Measurements from ENCODE around the gene DHRS13. TPM values are rescaled to one million over a fixed set of nuclear protein-coding genes. Genes with fewer than 3 reads are reported as not detected.

The DHRS13 gene
- polyA plus RNA-seq, 1 experiment: 2.8 TPM

GRCh38 chr17:28861393-28862203 is 41.3 kb downstream of the DHRS13 start:
- TF ChIP-seq CTCF (IDR thresholded peaks at IDR 0.05; ENCODE audit: insufficient read depth, low read depth, low read length): no peak
- ChIA-PET CTCF (interaction anchor here (0.9 to 3.7 kb wide), 3 partner anchors 18 to 112 kb away, joined by 3 to 13 read pairs (median 3); no protein-coding TSS in a partner anchor), POLR2A (no interaction called here)
- H3K36me3 ChIP-seq (ENCODE audit: control insufficient read depth, insufficient read depth, low read length): peaks cover 15% of the 10 kb centered on the region
- no peak for DNase-seq (ENCODE audit: low read depth)
- no peak overlapping the region for H3K4me3 ChIP-seq (ENCODE audit: low read depth, low read length)
- no peaks in the 10 kb centered on the region for H3K27me3 ChIP-seq (ENCODE audit: control insufficient read depth, insufficient read depth, low read length)

GRCh38 chr17:28860363-28860808 is 42.5 kb downstream of the DHRS13 start:
- TF ChIP-seq CTCF (IDR thresholded peaks at IDR 0.05; ENCODE audit: insufficient read depth, low read depth, low read length): no peak
- Histone ChIP-seq H3K27me3 (ENCODE audit: control insufficient read depth, insufficient read depth, low read length) (no peaks in the 10 kb centered on the region), H3K4me3 (ENCODE audit: low read depth, low read length) (no peak overlapping the region), H3K36me3 (ENCODE audit: control insufficient read depth, insufficient read depth, low read length) (peaks cover 15% of the 10 kb centered on the region)
- DNase-seq (ENCODE audit: low read depth): no peak
- ChIA-PET POLR2A (no interaction called here), CTCF (interaction anchor here (0.5 to 3.7 kb wide), 2 partner anchors 9 to 98 kb away, joined by 3 to 13 read pairs; no protein-coding TSS in a partner anchor)

- POLR2A ChIA-PET: interaction anchor here (0.6 kb wide), 1 partner anchor 10 kb away, joined by 3 read pairs; no protein-coding TSS in a partner anchor
Measured at GRCh38 chr17:28858801-28859355, 44.0 kb downstream of the DHRS13 start.

GRCh38 chr17:28857905-28858800 is 44.7 kb downstream of the DHRS13 start:
- ChIA-PET POLR2A (no interaction called here), CTCF (interaction anchor here (1.0 to 1.6 kb wide), 3 partner anchors 34 to 131 kb away, joined by 3 to 4 read pairs (median 4); no protein-coding TSS in a partner anchor)
- Histone ChIP-seq H3K27me3 (ENCODE audit: control insufficient read depth, insufficient read depth, low read length) (no peaks in the 10 kb centered on the region), H3K4me3 (ENCODE audit: low read depth, low read length) (no peak overlapping the region), H3K36me3 (ENCODE audit: control insufficient read depth, insufficient read depth, low read length) (peaks cover 15% of the 10 kb centered on the region)
- DNase-seq (ENCODE audit: low read depth): no peak
- TF ChIP-seq CTCF (IDR thresholded peaks at IDR 0.05; ENCODE audit: insufficient read depth, low read depth, low read length): no peak

More at GRCh38 chr17:28858801-28859355, 44.0 kb downstream of the DHRS13 start:
- CTCF ChIA-PET: interaction anchor here (1.0 to 3.7 kb wide), 4 partner anchors 33 to 132 kb away, joined by 3 to 13 read pairs (median 4); no protein-coding TSS in a partner anchor
- TF ChIP-seq CTCF (IDR thresholded peaks at IDR 0.05; ENCODE audit: insufficient read depth, low read depth, low read length): no peak
- no peak for DNase-seq (ENCODE audit: low read depth)
- Histone ChIP-seq H3K4me3 (ENCODE audit: low read depth, low read length) (no peak overlapping the region), H3K36me3 (ENCODE audit: control insufficient read depth, insufficient read depth, low read length) (peaks cover 15% of the 10 kb centered on the region), H3K27me3 (ENCODE audit: control insufficient read depth, insufficient read depth, low read length) (no peaks in the 10 kb centered on the region)
